NCI-H526 (cell line): Measurements from ENCODE around the gene SMCO2.
"Not testable (repeated sequence)": the region's sequence is repeated elsewhere in the genome, so short reads cannot be mapped to it uniquely, and the experiment has no call there.

Source experiments
- DNase-seq, 2 experiments: peaks; one replicate each; lab custom pipeline; 2025; lab: John Stamatoyannopoulos, UW

SMCO2 gene

DNA sequence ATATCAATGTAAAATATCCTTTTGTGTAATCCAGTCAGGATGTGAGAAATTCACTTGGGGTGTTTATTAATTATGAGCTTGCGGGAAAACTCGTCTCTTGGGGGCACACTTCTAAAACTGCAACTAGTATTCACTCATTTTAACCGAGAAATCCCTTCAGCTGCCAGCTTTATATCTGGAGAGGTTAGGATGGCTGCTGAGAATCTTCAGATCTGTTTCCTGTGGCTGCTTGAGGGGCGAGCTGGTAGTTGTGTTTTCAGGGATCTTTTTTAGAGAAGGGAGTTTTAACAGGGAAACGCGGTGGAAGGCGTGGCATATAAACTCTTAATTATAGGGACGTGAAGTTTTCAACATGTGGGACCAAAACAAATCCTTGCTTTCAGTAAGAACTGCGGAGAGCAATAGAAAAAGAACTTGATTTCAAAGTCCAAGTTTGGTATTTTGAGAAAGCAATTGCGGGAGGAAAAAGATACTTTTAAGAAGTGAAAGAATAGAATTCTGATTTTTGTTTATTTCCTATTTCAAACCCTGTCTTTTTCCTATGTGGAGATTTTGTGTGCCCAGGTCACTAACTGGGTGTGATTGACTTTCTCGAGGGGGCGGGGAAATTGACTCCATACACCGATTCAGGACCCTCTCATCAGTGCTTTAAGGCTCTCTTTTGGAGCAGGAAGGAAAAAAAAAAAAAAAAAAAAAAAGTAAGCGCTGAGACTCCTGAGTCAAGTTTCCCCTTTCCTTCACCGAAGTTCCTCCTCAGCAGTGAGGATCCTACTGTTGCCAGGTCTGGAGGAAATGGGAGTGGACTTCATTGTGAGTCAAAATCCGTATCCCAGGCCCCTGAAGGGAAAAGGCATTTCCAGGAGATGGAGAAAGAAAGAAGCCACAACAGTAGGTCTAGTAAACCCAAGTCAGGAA is 78.6 kb downstream of the SMCO2 start:
- peak in 1 of 2 experiments; percentile 19 for DNase-seq

DNA sequence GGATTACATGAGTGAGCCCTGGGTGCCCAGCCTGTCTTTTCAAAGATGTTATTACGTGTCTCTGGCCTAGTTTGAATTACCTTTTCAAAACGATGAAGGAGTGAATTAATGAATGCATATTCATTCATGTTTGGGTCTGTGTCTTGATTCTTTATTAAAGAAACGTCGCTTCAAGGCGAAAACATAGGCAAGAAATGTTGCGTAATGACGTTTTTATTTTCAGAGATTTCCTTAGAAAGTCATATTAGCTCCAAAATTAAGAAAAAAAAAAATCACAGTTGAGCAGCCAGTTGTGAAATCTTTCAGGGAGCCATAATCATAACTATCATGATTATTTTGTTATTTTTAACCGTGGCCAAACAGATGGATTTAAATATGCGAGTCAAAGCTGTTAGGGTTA is 81.0 kb downstream of the SMCO2 start:
- DNase-seq, result no peak

DNA sequence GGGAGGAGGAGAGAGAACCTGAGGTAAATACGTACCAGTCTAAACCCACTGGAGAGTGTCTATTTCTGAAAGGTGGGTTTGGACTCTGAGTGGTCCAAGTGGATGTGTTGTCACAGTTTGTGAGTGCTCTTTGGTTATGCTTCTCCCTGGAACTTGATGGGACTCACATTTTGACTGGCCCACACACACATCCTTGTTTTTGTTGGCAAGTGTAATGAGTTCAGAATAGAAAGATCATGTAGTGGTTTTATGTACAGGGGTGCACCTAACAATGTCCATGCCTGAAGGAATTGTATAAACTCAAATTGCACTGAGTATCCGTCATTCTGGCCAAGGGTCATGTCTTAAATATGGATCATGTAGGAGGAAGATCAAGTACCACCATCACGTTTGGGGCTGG is 82.3 kb downstream of the SMCO2 start:
- no peak for DNase-seq

DNA sequence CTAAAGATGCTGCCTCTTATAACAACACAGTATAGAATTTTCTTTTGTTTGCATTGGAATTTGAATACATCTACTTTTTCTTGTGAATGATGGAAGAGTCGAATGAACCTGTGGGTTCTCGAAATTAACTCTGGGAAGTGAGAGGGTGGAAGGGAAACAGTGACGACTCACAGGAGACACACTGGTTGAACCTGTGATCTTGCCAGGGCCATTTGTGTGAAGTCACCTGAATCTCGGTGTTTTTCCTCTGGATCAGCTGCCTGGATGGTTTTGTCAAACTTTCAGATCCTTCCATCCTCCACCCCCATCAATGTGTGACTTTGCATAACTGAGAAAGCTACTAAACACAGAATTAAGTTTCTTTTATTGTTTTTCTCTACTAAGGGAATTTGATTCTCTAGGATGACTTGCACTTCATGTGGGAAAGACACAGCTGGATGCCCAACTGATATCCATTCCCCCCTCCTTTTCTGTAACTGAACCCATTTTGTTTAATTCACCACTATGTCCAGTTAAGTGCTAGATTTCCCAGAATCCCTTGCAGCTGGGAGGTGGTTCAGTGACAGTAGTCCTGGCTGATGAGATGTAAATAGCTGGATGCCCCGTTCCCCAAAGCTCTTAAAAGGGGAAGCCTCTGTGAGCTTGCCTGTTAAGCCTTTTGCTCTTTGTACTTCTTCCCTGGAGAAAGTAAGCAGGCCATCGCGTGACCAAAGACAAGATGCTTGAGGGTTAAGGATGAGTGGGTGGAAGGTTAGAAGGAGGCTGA is 83.8 kb downstream of the SMCO2 start:
- DNase-seq, result no peak

DNA sequence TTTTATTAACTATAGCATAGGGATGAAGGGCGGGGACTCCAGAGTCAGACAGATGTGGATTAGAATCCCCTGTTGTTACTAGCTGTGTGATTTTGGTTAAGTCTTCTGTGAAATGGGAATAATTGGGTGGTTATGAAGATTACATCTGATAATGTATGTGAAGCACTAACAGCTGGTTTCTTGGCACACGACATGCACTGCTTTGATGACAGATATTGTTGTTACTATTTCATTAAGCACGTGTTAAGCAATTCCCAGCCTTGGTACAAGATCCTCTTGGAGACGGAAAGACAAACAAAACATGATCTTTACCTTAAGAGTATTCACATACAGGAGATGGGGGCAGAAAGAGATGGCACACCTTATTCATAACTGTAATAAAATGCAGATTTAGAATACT is 85.4 kb downstream of the SMCO2 start:
- no peak for DNase-seq

DNA sequence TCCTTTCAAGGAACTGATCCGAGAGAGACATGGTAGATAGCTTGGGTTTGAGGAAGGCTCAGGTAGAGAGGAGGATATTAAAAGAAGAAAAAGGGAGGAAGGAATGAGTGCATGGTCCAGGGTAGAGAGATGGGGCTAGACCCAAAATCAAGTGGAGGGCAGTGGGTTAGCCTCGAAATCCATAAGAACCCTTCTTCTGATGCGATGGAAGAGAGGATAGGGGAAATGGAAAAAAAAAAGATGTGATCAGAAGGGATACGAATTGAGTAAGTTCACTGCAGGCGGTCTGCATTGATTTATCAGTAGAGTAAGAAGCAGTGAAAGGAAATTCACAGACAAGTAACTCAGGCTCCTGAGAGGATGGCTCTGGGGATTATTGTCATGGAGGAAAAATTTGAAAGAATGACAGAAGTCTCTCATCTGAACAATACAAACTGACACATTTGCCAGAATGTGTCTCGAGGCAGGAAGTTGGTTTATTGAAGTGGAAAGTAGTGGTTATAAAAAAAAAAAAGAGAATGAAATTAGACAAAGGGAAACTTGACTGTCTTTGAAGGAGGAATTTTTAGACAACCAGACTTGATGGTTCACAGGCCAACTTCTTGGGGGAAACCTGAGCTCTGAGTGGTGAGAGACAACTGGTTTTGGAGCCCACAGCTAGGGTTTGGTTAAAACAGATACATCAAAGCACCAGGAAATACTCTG is 87.7 kb downstream of the SMCO2 start:
- DNase-seq, result no peak

DNA sequence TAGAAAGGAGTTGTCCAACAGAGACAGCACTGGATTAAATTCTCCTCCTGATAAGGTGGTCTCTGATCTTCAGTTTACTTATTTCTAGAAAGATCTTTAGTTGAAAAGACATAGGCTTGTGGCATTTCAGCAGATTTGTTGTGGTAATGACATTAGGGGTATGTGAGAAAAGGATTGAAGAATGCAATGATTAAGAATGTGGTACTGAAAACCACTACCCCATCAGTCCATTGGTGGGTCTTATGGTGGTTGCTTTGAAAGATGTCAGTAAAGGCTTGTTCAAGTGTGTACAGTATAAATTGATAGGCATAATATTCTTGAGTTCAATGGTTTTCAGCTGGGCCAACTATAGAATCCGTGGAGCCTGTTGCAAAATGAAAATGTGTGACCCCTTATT is 88.2 kb downstream of the SMCO2 start:
- no peak for DNase-seq

DNA sequence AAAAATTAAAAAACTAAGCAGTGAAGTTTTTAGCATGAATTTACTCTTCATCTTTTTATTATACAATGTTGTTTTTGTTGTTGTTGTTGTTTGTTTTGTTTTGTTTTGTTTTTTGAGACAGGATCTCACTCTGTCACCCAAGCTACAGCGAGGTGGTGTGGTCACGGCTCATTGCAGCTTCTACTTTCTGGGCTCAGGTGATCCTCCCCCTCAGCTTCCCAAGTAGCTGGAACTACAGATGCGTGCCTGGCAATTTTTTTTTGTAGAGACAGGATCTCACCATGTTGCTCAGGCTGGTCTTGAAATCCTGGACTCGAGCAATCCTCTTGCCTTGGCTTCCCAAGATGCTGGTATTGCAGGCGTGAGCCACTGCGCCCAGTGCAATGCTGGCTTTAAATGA is 88.8 kb downstream of the SMCO2 start:
- no peak for DNase-seq

DNA sequence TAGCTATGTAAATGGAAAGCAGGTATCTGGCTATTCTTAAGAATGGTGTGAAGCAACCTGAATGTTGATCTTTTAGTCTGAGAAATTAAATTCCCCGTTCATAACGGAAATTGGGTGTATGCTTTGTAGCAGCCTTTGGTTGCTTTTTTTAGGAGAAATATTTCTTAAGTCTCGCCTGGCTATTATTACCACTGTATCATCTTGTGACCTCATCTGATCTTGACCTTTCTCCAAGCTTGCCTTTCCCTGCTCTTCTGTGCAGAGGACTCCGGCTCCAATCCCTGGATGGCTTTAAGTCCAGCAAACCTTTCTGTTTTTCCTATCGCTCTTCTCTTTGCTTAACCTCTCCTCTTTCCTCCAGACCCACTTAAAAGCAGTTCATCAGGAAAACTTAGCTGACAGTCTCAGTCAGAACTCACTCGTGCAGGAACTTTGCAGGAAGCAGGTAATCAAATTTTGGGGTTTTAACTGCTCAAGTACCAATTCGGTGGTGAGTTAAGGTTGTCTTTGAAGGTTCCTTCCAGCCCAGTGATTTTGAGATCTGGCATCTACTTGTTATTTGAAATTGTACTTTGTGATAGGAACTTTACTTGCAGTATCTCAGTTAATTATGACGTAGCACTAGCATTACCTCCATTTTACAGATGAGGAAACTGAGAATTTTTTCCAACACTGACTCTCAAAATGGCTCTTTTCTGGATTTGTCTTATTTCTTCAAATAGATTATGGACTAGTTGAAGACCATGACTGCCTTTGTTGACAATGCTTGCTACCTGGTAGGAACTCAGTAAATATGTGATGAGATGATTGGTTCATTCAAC is 91.5 kb downstream of the SMCO2 start:
- DNase-seq, result no peak

DNA sequence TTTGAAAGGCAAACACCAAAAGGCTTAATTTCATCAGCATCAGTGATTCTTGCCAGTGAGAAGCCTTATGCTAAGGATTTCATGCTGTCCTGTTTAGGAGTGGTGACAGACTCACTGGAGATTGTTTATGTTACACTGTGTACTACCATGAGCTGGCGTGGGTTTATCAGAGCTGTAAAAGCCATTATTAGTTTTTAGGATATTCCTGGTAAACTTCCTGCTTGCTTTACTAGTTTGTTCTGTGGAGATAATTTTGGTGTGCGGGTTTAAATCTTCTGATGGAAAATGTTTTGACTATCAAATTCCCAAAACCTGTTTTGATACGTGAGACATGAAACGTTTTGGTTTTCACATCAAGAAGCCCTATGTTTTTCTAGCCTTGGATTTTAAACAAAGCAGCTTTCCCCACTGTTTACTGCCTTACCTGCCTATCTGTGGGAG is 92.7 kb downstream of the SMCO2 start:
- peak; percentile 87 to 91 for DNase-seq

DNA sequence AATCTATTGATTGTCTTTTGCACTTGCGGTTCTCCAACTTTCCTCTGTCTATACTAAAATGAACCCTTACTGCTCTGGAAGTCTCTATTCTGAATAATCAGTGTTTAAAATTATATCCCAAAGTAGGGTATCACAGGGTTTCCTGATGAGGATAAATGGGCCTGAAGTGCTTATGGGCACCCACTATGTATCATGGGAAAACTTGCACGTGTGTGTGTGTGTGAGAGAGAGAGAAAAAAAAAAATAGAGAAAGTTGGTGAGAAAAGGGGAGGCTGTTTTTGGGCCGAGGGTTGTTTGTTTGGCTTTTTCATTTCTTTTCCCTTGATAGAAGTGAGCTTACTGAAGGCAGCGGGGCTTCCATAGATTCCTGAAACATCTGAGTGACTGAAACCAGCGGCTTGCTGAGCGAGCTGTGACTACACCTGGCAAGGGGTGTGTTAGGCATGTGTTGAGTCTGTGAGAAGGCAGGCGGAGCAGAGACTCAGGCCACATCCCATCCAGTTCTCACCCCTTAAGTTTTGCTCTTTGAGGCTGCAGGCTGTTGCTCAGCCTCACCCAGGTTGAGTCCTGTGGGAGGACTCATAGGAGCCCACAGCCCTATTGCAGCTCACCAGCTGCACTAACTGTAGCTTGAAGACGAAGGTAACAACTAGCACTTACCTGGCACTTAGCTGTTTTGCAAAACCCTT is 94.6 kb downstream of the SMCO2 start:
- peak; percentile 36 to 67 for DNase-seq

DNA sequence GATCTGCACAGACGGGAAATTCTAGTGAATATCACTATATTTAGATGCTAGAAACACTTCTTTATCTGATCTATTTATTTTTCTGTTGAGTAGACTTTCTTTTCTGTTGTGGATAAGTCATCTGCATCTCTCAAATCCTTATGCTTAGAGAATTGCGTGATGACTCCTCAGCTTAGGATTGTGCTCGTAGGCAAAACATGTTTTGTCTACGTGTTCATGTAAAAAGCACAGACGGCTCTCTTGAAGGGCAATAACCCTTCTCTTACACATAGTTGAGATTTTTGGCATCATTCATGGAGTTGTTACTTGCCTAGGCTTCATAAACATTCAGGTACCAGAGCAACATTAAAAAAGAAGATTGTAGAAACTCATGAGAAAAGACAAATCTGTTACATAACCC is 96.1 kb downstream of the SMCO2 start:
- peak in 1 of 2 experiments; percentile 28 for DNase-seq

DNA sequence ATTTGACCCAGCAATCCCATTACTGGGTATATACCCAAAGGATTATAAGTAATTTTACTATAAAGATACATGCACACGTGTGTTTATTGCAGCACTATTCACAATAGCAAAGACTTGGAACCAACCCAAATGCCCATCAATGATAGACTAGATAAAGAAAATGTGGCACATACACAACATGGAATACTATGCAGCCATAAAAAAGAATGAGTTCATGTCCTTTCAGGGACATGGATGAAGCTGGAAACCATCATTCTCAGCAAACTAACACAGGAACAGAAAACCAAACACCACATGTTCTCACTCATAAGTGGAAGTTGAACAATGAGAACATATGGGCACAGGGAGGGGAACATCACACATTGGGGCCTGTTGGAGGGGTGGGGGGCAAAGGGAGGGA is 98.3 kb downstream of the SMCO2 start:
- DNase-seq, result not testable (repeated sequence)

DNA sequence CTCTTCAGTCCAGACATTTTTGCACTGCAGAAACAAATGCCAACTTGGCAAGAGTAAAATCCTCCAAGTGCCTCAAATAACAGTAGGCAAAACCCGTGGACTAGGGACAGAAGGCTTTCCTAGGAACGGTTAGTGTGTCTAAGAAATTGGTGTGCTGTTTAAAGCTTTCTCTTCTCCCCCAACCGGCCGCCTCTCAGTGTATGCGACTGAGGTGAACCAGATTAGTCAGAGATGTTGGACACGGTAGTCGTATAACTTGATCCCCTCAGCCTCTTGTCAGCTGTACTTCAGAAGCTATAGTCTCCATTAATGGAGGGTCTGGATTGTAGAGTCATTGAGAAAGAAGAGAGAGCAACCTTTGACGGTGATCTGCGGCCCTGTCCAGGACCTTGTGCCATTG is 99.1 kb downstream of the SMCO2 start:
- DNase-seq, result no peak

DNA sequence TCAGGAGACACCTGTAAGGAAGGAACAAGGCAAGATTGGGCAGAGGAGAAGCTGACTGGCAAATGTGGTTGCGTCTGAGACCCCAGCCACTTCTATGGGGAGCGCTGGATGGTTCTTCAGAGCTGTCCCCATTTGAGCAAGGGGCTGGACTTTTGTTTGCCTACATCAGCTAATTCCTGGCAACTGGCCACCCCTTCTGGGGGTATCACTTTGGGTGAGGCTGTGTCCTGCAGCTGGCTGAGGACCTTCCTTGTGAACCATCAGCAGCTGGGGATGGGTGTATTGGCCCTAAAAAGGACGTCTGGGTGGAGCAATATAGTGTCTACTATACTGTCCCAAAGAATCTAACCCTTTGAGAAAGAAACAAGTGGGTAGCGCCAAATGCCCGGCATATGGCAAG is 101.1 kb downstream of the SMCO2 start:
- no peak for DNase-seq

DNA sequence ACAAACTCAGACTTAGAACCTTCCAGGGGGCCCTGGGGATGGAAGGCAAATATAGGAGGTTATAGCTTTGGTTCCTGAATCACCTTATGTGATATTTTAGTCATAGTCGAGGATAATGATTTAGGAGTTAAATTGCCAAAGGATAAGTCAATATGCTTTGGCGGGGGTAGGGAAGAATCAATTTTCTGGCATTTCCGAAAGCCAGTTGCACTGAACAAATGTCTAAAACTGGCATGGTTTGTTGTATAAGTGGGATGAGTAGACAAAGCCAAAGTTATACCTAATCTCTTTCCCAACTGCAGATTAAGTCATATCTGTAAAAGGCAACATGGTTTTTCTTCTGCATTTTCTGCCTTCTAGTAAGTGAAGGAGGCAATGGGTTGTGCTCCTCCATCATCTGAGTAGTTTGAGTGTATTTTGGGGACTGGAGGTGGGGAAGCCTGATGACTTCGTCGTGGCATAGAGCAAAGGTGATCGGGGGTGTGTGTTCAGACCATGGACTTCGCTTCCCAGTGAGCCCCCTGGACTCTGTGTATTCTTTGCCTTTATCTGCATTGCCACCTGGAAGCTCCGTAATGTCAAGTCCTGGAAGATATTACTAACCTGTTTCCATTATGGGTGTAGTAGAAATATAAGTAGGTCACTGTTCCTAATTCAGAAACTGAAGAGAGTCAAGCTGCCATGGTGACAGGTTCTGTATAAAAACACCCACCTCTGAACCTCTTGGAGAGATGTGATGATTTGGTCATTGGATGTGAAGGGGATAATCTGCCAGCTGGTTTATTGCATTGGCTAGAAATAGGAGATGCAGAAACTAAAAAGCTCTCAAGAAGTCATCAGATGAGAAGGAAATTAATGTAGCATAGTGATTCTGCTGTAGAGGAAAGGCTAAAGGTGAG is 102.0 kb downstream of the SMCO2 start:
- DNase-seq, result no peak

DNA sequence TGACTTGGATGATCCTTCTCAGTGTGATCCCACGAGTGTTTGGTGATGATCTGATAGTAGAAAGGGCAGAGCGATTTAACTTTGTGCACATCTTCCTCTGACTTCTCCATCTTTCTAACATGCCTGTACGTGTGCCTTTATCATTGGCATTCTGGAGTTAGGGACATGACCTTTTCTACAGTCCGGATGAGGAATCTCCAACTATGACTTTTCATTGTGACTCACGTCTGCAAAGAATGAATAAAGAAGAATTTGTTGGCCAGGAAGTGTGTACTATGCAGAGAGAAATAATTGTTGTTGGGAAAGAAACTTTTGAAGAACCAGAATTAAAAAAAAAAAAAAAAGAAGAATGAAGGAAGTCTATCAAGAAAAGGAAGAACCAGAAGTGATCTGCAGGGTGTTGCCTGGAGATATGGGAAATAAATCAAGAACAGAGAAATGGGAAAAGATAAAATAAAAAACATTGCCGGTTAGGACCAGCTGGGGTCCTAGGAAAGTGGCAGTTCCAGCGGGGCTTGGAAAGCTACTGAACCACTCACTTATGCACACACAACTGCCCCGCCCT is 102.8 kb downstream of the SMCO2 start:
- DNase-seq, result no peak

DNA sequence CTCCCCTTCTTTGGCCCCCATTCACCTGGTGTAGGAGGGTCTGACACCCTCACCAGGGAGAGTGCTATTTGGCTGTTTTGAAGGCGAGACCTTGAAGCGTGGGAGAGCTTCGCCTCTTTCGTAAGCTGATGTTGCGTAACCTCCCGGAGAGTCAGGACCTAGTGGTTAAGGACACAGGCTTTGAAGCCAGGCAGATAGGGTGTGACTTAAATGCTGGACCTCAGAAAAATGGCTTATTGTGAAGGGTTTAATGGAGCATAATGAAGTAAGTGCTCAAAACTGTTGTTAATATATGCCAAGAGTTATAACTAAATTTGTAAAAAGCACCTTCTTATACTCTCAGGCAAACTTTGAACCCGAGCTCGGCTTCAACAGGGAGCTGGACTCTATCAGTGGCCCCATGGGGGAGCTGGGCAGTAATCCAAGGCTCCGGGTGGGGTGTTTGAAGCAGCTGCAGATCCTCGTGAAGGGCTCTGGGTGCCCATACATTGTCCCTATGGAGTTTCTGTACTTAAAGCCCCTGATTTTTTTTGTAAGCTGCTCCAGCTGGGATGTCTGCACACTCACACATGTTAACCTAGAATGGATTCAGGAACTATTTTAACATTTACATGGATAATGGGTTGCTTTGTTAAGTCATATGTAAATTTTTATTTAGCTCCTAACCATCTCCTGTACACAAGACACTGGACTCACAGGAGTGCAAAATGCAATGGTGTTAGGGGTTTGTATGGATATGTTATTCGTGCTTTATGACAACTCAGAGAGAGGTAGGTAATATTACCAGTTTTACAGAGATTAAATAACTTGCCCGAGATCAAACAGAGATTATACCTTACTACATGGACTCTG is 103.5 kb downstream of the SMCO2 start:
- DNase-seq, result peak; percentile 55 to 74

DNA sequence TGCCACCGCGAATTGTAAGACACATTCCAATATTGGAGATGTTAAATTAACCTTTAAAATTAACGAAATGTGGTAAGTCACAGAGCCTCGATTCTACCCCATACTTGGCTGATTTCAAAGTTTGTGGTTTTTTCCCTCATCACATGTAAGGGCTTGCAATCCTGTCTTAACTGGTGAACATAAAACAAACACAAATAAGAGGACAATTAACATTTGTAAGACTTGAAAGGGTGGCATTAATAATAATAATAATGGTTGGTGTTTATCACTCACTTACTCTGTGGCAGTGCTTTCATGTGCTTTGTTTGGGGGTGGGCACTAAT is 104.1 kb downstream of the SMCO2 start:
- no peak for DNase-seq
